GM19099 (cell line): ENCODE results near the gene EPHB6.

ENCODE experiments used
- POLR2A ChIP-seq: IDR thresholded peaks from 3 replicates; pipeline ENCODE4 v1.6.1; 2011; ENCODE audit warnings: low read depth; ENCODE audit not compliant: insufficient read length; ENCODE audit errors: extremely low read depth

The EPHB6 gene

GRCh38 chr7:142905759-142906158, 50.9 kb downstream of the EPHB6 start:
- TF ChIP-seq POLR2A, result no peak

DNA sequence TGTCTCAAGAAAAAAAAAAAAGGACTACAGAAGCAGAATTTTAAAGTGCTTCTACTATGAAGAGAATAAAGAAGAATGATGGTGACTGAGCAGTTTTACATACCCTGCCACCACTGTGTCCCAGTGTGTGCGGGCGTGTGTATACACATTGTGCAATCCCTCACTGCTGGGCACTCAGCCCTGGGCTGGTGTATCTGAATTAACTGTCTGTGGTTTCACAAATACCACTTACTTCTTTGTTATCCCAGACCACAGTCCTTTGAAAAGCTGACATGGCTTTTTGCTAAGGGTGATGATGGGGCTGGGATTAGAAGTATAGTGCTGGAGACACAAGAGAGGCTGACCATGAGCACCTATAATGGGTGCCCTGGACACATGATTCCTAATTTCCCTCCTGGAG, 51.8 kb downstream of the EPHB6 start:
- TF ChIP-seq POLR2A, result no peak

- no peak for TF ChIP-seq POLR2A
These were observed 53.4 kb downstream of the EPHB6 start for GRCh38 chr7:142908290-142908689.

- no peak for TF ChIP-seq POLR2A
These were observed 54.3 kb downstream of the EPHB6 start for GRCh38 chr7:142908921-142909890.

- TF ChIP-seq POLR2A, result no peak
These were observed 55.2 kb downstream of the EPHB6 start for GRCh38 chr7:142910031-142910433.

- TF ChIP-seq POLR2A, result no peak
These were observed 55.6 kb downstream of the EPHB6 start for GRCh38 chr7:142910481-142910880.

DNA sequence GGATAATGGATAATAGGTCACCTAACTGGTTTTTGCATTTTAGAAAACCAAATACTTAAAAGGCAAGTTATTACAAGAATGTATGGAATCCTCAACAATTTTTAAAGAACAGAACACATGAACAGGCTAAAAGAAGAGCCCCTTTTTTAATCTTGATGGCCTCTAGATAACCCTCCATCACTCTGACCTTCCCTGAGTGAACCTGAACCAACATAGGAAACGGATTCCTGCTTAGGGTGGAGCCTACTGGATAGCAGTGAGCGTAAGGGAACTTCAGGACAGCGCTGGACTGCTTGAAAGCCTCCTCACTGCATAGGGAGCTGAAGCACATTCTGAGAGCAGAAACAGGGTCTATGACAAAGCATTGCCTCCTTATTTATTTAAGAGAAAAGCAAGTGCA, 58.2 kb downstream of the EPHB6 start:
- TF ChIP-seq POLR2A, result no peak

GRCh38 chr7:142913566-142913965, 58.7 kb downstream of the EPHB6 start:
- TF ChIP-seq POLR2A, result no peak

- no peak for TF ChIP-seq POLR2A
These were observed 59.2 kb downstream of the EPHB6 start for GRCh38 chr7:142914121-142914520.

DNA sequence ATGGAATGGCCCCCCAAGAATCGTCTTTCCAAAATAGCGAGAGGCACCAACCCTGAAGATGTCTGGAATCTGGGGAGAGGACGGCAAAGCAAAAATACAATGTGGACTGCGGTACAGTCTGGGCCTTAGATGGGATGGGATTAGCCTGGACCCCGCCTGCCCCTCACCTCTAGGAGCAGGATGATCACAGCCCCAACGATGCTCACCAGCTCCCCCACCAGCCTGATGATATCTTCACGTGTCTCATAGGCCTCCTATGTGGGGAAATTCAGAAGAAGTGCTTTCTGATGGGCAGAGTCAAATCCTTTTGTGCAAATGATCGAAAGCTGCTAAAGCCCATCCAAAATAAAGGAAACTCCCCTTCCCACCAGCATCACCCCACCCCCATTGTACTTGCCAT, 60.4 kb downstream of the EPHB6 start:
- TF ChIP-seq POLR2A, result no peak

DNA sequence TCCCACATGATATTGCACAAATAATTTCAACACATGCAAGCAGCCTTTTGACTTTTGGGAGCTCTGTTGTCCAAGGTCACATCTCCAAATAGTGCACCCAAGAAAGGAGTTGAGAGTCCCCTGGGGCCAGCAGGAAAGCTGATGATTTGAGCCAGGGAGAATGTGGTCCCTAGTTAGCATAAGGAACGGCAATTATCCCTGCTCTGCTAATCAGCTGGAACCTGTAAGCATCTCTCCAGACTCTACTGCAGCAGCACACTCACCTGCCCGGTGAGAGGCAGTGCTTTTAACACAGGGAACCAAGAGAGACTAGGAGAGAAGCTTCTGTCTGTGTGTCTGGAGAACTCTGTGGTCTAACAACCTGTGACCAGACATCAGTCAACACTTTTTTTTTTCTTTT, 61.6 kb downstream of the EPHB6 start:
- TF ChIP-seq POLR2A, result no peak

DNA sequence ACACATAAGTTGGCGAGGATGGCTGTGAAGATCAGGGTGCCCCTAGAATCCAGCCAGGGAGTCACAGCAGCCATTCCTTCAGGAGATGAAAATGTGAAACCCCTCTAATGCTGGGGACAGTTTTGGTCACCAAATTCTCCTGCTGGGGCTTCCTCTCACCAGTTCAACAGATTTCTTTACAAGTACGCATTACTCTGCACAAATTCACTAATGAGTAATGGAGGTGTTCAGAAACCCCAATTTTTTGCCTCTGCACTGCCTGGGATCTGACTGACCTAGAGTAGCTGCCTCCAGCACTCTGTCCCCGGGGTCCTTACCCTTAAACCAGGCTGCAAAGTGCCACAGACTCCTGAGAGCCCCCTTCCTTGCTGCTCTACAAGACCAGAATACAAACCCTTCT, 62.6 kb downstream of the EPHB6 start:
- TF ChIP-seq POLR2A, result no peak

GRCh38 chr7:142918901-142919300, 64.0 kb downstream of the EPHB6 start:
- no peak for TF ChIP-seq POLR2A

DNA sequence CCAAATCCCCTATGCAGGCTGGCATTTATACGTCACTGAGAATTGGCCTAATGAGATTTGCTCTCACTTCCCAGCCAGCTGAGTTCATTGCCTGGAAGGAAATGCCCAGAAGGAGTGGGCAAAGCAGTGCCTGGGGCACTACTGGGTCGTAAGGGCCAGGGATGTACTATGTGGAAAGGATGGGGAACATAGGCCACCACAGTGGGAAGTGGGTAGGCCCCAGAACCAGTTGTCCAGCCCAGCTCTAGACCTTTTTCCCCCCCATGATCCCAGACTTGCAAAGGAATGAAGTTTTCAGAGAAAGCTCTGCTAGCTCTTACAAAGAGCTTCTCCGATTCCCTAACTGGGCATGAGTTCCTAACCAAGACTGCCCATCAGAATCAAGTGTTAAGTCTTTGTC, 64.8 kb downstream of the EPHB6 start:
- TF ChIP-seq POLR2A, result no peak
